Ishikawa (cell line): Measurements from ENCODE around the gene TESPA1.

ENCODE experiments used
- EP300 ChIP-seq: IDR thresholded peaks from 2 replicates; pipeline ENCODE4 v1.6.1; 2012; ENCODE audit warnings: borderline replicate concordance
- MAX ChIP-seq: IDR thresholded peaks from 2 replicates; pipeline ENCODE4 v1.6.1; 2012
- RAD21 ChIP-seq: IDR thresholded peaks from 2 replicates; pipeline ENCODE4 v1.6.1; 2012; ENCODE audit warnings: low read depth
- REST ChIP-seq: IDR thresholded peaks from 2 replicates; pipeline ENCODE4 v1.6.1; 2012; ENCODE audit warnings: low read depth, mild to moderate bottlenecking
- YY1 ChIP-seq: IDR thresholded peaks from 2 replicates; pipeline ENCODE4 v1.6.1; 2012; ENCODE audit warnings: low read depth

DNA sequence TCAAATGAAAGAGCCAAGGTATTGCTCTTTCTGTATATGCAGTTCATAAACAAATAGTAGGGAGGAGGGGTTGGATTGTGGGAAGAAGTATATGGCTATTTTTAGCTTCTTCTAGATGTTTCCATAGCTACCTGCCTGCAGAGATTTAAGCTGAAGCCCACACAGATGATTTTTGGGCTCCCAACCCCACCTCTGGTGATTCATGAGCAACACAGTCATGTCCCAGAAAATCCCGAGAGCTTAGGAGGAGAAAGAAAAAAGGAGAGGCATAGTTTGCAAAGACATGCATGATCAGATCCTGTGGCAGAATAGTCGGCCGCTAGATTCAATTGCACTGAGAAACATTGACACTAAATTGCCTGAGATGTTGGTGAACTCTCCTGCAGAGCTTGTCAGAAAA is 13.8 kb downstream of the TESPA1 start:
- no peak for TF ChIP-seq EP300
- TF ChIP-seq MAX, result no peak
- TF ChIP-seq REST, result no peak
- TF ChIP-seq YY1, result no peak
- no peak for TF ChIP-seq RAD21
